ENCODE data around the gene KCNA4. TPM values are rescaled to one million over a fixed set of nuclear protein-coding genes. Genes with fewer than 3 reads are reported as not detected.

Gene KCNA4
- total RNA-seq (ENCODE audit: unreplicated experiment) = not detected
- long read RNA-seq = 0 reads

GRCh38 chr11:30016588-30017363 lies at the start of gene KCNA4:
Gene KCNA4 (minus strand): TSS chr11:30017030. CDS start chr11:30012678, 4,352 bp downstream.
- peak; percentile 77 for DNase-seq
- H3K9me3 Mint-ChIP-seq (ENCODE audit: unreplicated experiment) = peaks cover 4% of the 10 kb centered on the region
- peak within 1 kb of the TSS; percentile 83 for H3K4me3 Mint-ChIP-seq (ENCODE audit: unreplicated experiment)
- peaks cover 17% of the 10 kb centered on the region for H3K27me3 Mint-ChIP-seq (ENCODE audit: unreplicated experiment)
- no peaks in the 10 kb centered on the region for H3K36me3 Mint-ChIP-seq (ENCODE audit: unreplicated experiment)
- no peak within 1 kb of the TSS for H3K27ac Mint-ChIP-seq (ENCODE audit: unreplicated experiment)
- peak; percentile 68 for TF ChIP-seq CTCF (IDR thresholded peaks at IDR 0.05; ENCODE audit: partially characterized antibody, unreplicated experiment)
- no peaks in the 10 kb centered on the region for H3K4me1 Mint-ChIP-seq (ENCODE audit: low read depth, unreplicated experiment)

GRCh38 chr11:30062103-30062502 lies 45.3 kb upstream of the KCNA4 start:
- no peak for DNase-seq
- Mint-ChIP-seq H3K36me3 (ENCODE audit: unreplicated experiment) (no peaks in the 10 kb centered on the region), H3K4me3 (ENCODE audit: unreplicated experiment) (no peak overlapping the region), H3K9me3 (ENCODE audit: unreplicated experiment) (peaks cover 4% of the 10 kb centered on the region), H3K27ac (ENCODE audit: unreplicated experiment) (no peak overlapping the region), H3K27me3 (ENCODE audit: unreplicated experiment) (peaks cover 2% of the 10 kb centered on the region), H3K4me1 (ENCODE audit: low read depth, unreplicated experiment) (no peaks in the 10 kb centered on the region)
- no peak for TF ChIP-seq CTCF (IDR thresholded peaks at IDR 0.05; ENCODE audit: partially characterized antibody, unreplicated experiment)

- TF ChIP-seq CTCF (IDR thresholded peaks at IDR 0.05; ENCODE audit: partially characterized antibody, unreplicated experiment) = no peak
- Mint-ChIP-seq H3K36me3 (ENCODE audit: unreplicated experiment) (no peaks in the 10 kb centered on the region), H3K27ac (ENCODE audit: unreplicated experiment) (no peak overlapping the region), H3K9me3 (ENCODE audit: unreplicated experiment) (peaks cover 4% of the 10 kb centered on the region), H3K4me1 (ENCODE audit: low read depth, unreplicated experiment) (no peaks in the 10 kb centered on the region), H3K27me3 (ENCODE audit: unreplicated experiment) (no peaks in the 10 kb centered on the region), H3K4me3 (ENCODE audit: unreplicated experiment) (no peak overlapping the region)
- no peak for DNase-seq
These were observed 42.5 kb upstream of the KCNA4 start for GRCh38 chr11:30059172-30059815.

- Mint-ChIP-seq H3K36me3 (ENCODE audit: unreplicated experiment) (no peaks in the 10 kb centered on the region), H3K4me1 (ENCODE audit: low read depth, unreplicated experiment) (no peaks in the 10 kb centered on the region), H3K27ac (ENCODE audit: unreplicated experiment) (no peak overlapping the region), H3K4me3 (ENCODE audit: unreplicated experiment) (no peak overlapping the region), H3K9me3 (ENCODE audit: unreplicated experiment) (peaks cover 6% of the 10 kb centered on the region), H3K27me3 (ENCODE audit: unreplicated experiment) (peaks cover 2% of the 10 kb centered on the region)
- DNase-seq = no peak
- no peak for TF ChIP-seq CTCF (IDR thresholded peaks at IDR 0.05; ENCODE audit: partially characterized antibody, unreplicated experiment)
These were observed 32.4 kb upstream of the KCNA4 start for GRCh38 chr11:30049214-30049613.

- Mint-ChIP-seq H3K36me3 (ENCODE audit: unreplicated experiment) (no peaks in the 10 kb centered on the region), H3K4me3 (ENCODE audit: unreplicated experiment) (no peak overlapping the region), H3K27ac (ENCODE audit: unreplicated experiment) (no peak overlapping the region), H3K4me1 (ENCODE audit: low read depth, unreplicated experiment) (no peaks in the 10 kb centered on the region), H3K9me3 (ENCODE audit: unreplicated experiment) (peaks cover 6% of the 10 kb centered on the region), H3K27me3 (ENCODE audit: unreplicated experiment) (no peaks in the 10 kb centered on the region)
- no peak for TF ChIP-seq CTCF (IDR thresholded peaks at IDR 0.05; ENCODE audit: partially characterized antibody, unreplicated experiment)
- no peak for DNase-seq
These were observed 29.7 kb upstream of the KCNA4 start for GRCh38 chr11:30046578-30046945.

Data from glutamatergic neuron (in vitro differentiated cells).